ENCODE data around the gene CLDN10.

GRCh38 chr13:95614641-95615245 is 62.2 kb downstream of the CLDN10 start:
- TF ChIP-seq POLR2AphosphoS5 (IDR thresholded peaks at IDR 0.05) (no peak), CTCF (IDR thresholded peaks at IDR 0.05) (no peak), POLR2A (IDR thresholded peaks at IDR 0.05) (no peak)
